Panc1 (cell line): Measurements from ENCODE around the gene ALG1L2.

Source experiments
- POLR2AphosphoS5 ChIP-seq: IDR thresholded peaks from 2 replicates; pipeline ENCODE4 v1.6.1; 2012; ENCODE audit warnings: mild to moderate bottlenecking, low read depth, low read length, moderate library complexity
- TCF7L2 ChIP-seq: IDR thresholded peaks from 2 replicates; pipeline ENCODE4 v1.6.1; 2011; ENCODE audit warnings: mild to moderate bottlenecking, low read depth, low read length, inconsistent platforms
- TF ChIP-seq, protein P1 (sequence below): fragments of 450-650 bp; IDR thresholded peaks from 2 replicates; pipeline ENCODE4 v1.5.1; 2017; ENCODE audit warnings: mild to moderate bottlenecking

DNA sequence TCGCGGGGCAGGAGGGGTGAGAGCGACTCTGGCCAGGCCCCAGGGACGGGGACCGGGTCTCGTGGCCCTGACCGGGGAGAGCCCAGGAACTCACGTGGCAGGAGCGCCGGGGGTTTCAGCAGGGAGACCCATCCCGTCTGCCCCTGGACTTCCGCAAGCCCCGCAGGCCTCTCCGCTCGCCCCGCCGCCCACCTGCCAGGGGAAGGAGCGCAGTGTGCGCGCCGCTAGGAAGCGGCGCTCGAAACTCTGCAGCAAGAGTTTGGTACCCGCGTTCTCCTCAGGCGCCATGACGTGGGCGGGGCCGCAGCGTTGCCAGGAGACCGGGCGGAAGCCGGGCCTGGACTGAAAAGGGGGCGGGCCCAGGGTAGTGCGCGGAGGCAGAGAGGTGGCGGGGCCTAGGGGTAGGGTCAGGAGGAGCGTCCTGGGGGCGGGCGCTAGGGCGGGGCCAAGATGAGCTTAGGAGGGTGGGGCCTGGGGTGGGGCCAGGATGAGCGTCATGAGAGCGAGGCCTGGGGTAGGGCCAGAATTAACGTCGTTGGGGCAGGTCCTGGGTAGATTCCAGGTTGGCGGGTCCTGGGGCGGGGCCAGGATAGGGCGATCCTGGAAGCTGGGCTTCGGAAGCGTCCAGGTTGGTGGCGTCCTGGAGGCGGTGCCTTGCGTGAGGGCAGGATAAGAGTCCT, 29.7 kb downstream of the ALG1L2 start:
- TF ChIP-seq, protein P1, sequence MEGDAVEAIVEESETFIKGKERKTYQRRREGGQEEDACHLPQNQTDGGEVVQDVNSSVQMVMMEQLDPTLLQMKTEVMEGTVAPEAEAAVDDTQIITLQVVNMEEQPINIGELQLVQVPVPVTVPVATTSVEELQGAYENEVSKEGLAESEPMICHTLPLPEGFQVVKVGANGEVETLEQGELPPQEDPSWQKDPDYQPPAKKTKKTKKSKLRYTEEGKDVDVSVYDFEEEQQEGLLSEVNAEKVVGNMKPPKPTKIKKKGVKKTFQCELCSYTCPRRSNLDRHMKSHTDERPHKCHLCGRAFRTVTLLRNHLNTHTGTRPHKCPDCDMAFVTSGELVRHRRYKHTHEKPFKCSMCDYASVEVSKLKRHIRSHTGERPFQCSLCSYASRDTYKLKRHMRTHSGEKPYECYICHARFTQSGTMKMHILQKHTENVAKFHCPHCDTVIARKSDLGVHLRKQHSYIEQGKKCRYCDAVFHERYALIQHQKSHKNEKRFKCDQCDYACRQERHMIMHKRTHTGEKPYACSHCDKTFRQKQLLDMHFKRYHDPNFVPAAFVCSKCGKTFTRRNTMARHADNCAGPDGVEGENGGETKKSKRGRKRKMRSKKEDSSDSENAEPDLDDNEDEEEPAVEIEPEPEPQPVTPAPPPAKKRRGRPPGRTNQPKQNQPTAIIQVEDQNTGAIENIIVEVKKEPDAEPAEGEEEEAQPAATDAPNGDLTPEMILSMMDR: no peak
- TF ChIP-seq POLR2AphosphoS5 (peak; percentile 78), TCF7L2 (no peak)
